Gastroesophageal sphincter (tissue), 4 donors: Measurements from ENCODE around the gene CES4A. TPM values are rescaled to one million over a fixed set of nuclear protein-coding genes. Genes with fewer than 3 reads are reported as not detected.
A peak's percentile ranks its signal among the peaks of the same experiment; 100 is the strongest.

Experiments used
- ATAC-seq: fragments of 150-250 bp; one replicate; pipeline ENCODE4 v1.9.1; 2016; ENCODE audit warnings: mild to moderate bottlenecking, moderate library complexity
- H3K27ac ChIP-seq, 4 donors: fragments of 200-600 bp; sonication (generic) in 3 of 4; 1 replicate in 3 of 4; 2 replicates in 1 of 4; pipeline ENCODE4 v1.5.1; 2016 to 2019
- H3K27me3 ChIP-seq: fragments of 200-600 bp; sonication (generic); one replicate; pipeline ENCODE4 v1.5.1; 2019
- H3K36me3 ChIP-seq, 2 donors: fragments of 200-600 bp; sonication (generic); one replicate each; pipeline ENCODE4 v1.5.1; 2019; ENCODE audit warnings: control low read depth in 1 of 2
- H3K4me1 ChIP-seq, 3 donors: fragments of 200-600 bp; sonication (generic); 1 replicate in 2 of 3; 2 replicates in 1 of 3; pipeline ENCODE4 v1.5.1; 2016 to 2019; ENCODE audit warnings: control low read depth in 2 of 3
- H3K4me3 ChIP-seq, 2 donors: fragments of 200-600 bp; sonication (generic); one replicate each; pipeline ENCODE4 v1.5.1; 2019; ENCODE audit warnings: mild to moderate bottlenecking in 1 of 2, moderate library complexity in 1 of 2
- H3K9me3 ChIP-seq, 3 donors: fragments of 200-600 bp; sonication (generic); one replicate each; pipeline ENCODE4 v1.5.1; 2017 to 2019; ENCODE audit warnings: control low read depth in 2 of 3
- CTCF ChIP-seq, 4 experiments: fragments of 200-600 bp in 2 of 4; fragments of 450-650 bp in 2 of 4; sonication (generic) in 1 of 4; IDR thresholded peaks; one replicate each; pipeline ENCODE4 v1.5.1; 2017 to 2019; ENCODE audit warnings: antibody characterized with exemption in 4 of 4, mild to moderate bottlenecking in 2 of 4, moderate library complexity in 2 of 4
- EP300 ChIP-seq: sonication (generic); formaldehyde crosslinking; IDR thresholded peaks from one replicate; pipeline ENCODE4 v1.6.1; 2017; ENCODE audit warnings: antibody characterized with exemption, mild to moderate bottlenecking
- POLR2A ChIP-seq, 2 donors: fragments of 450-650 bp; IDR thresholded peaks; one replicate each; pipeline ENCODE4 v1.6.1; 2017; ENCODE audit warnings: antibody characterized with exemption in 2 of 2, mild to moderate bottlenecking in 2 of 2, moderate library complexity in 1 of 2
- POLR2AphosphoS5 ChIP-seq: sonication (generic); formaldehyde crosslinking; IDR thresholded peaks from one replicate; pipeline ENCODE4 v1.6.1; 2017; ENCODE audit warnings: antibody characterized with exemption
- WGBS, 2 donors: methylation state at CpG; one replicate each; pipeline ENCODE4 v1.1.5; 2018; ENCODE audit warnings: low coverage in 1 of 2; 5-methylcytosine and 5-hydroxymethylcytosine counted together
- total RNA-seq, 4 donors: library from RNA; depleted of rRNA; stranded (reverse); fragments of >200 nt; gene quantifications; one replicate each; pipeline ENCODE4 v1.1.0, GENCODE V29; 2016

The CES4A gene
- total RNA-seq, 4 donors from 2014 or later: 1.2 to 6.1 (median 2.6) TPM

GRCh38 chr16:67024384-67025209 lies 36.2 kb downstream of the CES4A start:
- WGBS, 2 donors: 51 to 55% methylated on average over 3 to 4 of the region's 4 CpGs
- Histone ChIP-seq H3K4me1 (peaks cover 0 to 12% (median 0%) of the 10 kb centered on the region in 3 donors), H3K9me3 (no peaks in the 10 kb centered on the region), H3K27me3 (no peaks in the 10 kb centered on the region), H3K4me3 (no peak overlapping the region), H3K27ac (no peak overlapping the region), H3K36me3 (no peaks in the 10 kb centered on the region)
- no peak for ATAC-seq
- TF ChIP-seq CTCF (IDR thresholded peaks at IDR 0.05) (no peak), POLR2A (IDR thresholded peaks at IDR 0.05) (no peak), EP300 (no peak), POLR2AphosphoS5 (no peak)

- H3K9me3 ChIP-seq: no peaks in the 10 kb centered on the region
- peaks cover 0 to 14% (median 0%) of the 10 kb centered on the region in 3 donors for H3K4me1 ChIP-seq
- no peak overlapping the region for H3K4me3 ChIP-seq
- no peak for ATAC-seq
- no peak for TF ChIP-seq CTCF (IDR thresholded peaks at IDR 0.05)
- TF ChIP-seq POLR2A (IDR thresholded peaks at IDR 0.05): no peak
- TF ChIP-seq POLR2AphosphoS5: no peak
- no peak for TF ChIP-seq EP300
- H3K27me3 ChIP-seq: no peaks in the 10 kb centered on the region
- H3K36me3 ChIP-seq: no peaks in the 10 kb centered on the region
- H3K27ac ChIP-seq: no peak overlapping the region
Observed at GRCh38 chr16:67025210-67025550, 36.8 kb downstream of the CES4A start.

GRCh38 chr16:67026570-67026969 lies 38.2 kb downstream of the CES4A start:
- TF ChIP-seq CTCF (IDR thresholded peaks at IDR 0.05) (no peak), POLR2A (IDR thresholded peaks at IDR 0.05) (no peak), EP300 (no peak), POLR2AphosphoS5 (no peak)
- Histone ChIP-seq H3K27ac (no peak overlapping the region), H3K27me3 (no peaks in the 10 kb centered on the region), H3K4me3 (no peak overlapping the region), H3K9me3 (no peaks in the 10 kb centered on the region), H3K36me3 (no peaks in the 10 kb centered on the region), H3K4me1 (peaks cover 0 to 28% (median 12%) of the 10 kb centered on the region in 3 donors)
- 90 to 93% methylated on average over 2 of the region's 4 CpGs for WGBS, 2 donors
- no peak for ATAC-seq

- peaks cover 0 to 32% (median 12%) of the 10 kb centered on the region in 3 donors for H3K4me1 ChIP-seq
- no peaks in the 10 kb centered on the region for H3K9me3 ChIP-seq
- no peak overlapping the region for H3K27ac ChIP-seq
- ATAC-seq: no peak
- 94 to 96% methylated on average over 4 to 6 of the region's 6 CpGs for WGBS, 2 donors
- H3K27me3 ChIP-seq: no peaks in the 10 kb centered on the region
- no peaks in the 10 kb centered on the region for H3K36me3 ChIP-seq
- H3K4me3 ChIP-seq: no peak overlapping the region
- TF ChIP-seq POLR2A (IDR thresholded peaks at IDR 0.05) (no peak), CTCF (IDR thresholded peaks at IDR 0.05) (no peak), POLR2AphosphoS5 (no peak), EP300 (no peak)
Observed at GRCh38 chr16:67027046-67027445, 38.7 kb downstream of the CES4A start.

- no peaks in the 10 kb centered on the region for H3K9me3 ChIP-seq
- peak overlapping the region; percentile 90 to 99 (median 98) for H3K27ac ChIP-seq
- H3K36me3 ChIP-seq: no peaks in the 10 kb centered on the region
- WGBS, 2 donors: 32 to 73% methylated on average over 6 of the region's 10 CpGs
- peaks cover 0 to 44% (median 12%) of the 10 kb centered on the region in 3 donors for H3K4me1 ChIP-seq
- TF ChIP-seq POLR2A (IDR thresholded peaks at IDR 0.05) (no peak), POLR2AphosphoS5 (no peak), EP300 (no peak), CTCF (IDR thresholded peaks at IDR 0.05) (no peak)
- H3K4me3 ChIP-seq: peak overlapping the region; percentile 50 to 98
- no peaks in the 10 kb centered on the region for H3K27me3 ChIP-seq
- no peak for ATAC-seq
Observed at GRCh38 chr16:67028167-67028695, 39.8 kb downstream of the CES4A start.
